ENCODE results near the gene DPYD. TPM values are rescaled to one million over a fixed set of nuclear protein-coding genes. Genes with fewer than 3 reads are reported as not detected.

Gene DPYD
- total and polyA plus RNA-seq, 4 donors = 17.7 to 99.3 (median 74.4) TPM

GRCh38 chr1:97508653-97509218, 412.1 kb downstream of the DPYD start:
- ATAC-seq (ENCODE audit: insufficient read depth, low FRiP score) (no peak), DNase-seq (no peak)
- TF ChIP-seq CTCF (IDR thresholded peaks at IDR 0.05; ENCODE audit: control extremely low read depth, extremely low read depth) = no peak
- 93% methylated on average over 7 of the region's 7 CpGs for WGBS, 2 donors
- peaks cover 0 to 5% (median 3%) of the 10 kb centered on the region in 4 donors for H3K36me3 ChIP-seq (ENCODE audit: control insufficient read depth in 4 of 4, insufficient read depth in 4 of 4, low read length in 4 of 4)
- no peaks in the 10 kb centered on the region for H3K27me3 ChIP-seq (ENCODE audit: control insufficient read depth in 3 of 3, insufficient read depth in 3 of 3, low read length in 2 of 3)
- peaks cover 0 to 6% (median 0%) of the 10 kb centered on the region in 5 donors for H3K4me1 ChIP-seq (ENCODE audit: control insufficient read depth in 5 of 5, insufficient read depth in 5 of 5, low read length in 5 of 5)
- no peaks in the 10 kb centered on the region for H3K9me3 ChIP-seq (ENCODE audit: control insufficient read depth in 4 of 4, insufficient read depth in 3 of 4, low read length in 3 of 4)
- H3K9ac ChIP-seq (ENCODE audit: insufficient read depth in 1 of 2, low read length in 2 of 2) = no peak overlapping the region
- no peak overlapping the region for H3K4me3 ChIP-seq
- peak overlapping the region in 1 of 2 donors; percentile 85 for H3K27ac ChIP-seq (ENCODE audit: low read depth in 1 of 2, low read length in 1 of 2)

DNA sequence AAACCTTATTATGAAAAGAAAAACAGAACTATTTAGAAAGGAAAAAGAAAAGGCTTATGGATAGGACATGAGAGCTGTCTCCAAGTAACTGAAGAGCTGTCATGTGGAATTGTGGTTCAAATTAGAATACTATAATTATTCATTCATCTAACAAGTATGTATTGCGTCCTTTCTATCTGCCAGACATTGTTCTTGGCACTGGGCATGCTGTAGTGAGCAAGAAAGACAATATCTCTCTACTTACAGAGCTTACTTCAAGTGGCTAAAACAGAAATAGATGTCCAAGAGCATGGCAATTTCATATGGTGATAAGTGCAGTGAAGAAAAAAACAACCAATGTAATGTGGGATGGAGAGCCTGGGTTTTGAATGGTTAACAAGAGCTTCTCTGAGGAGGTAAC, 413.0 kb downstream of the DPYD start:
- Histone ChIP-seq H3K36me3 (ENCODE audit: control insufficient read depth in 4 of 4, insufficient read depth in 4 of 4, low read length in 4 of 4) (peaks cover 0 to 5% (median 3%) of the 10 kb centered on the region in 4 donors), H3K27me3 (ENCODE audit: control insufficient read depth in 3 of 3, insufficient read depth in 3 of 3, low read length in 2 of 3) (no peaks in the 10 kb centered on the region), H3K4me1 (ENCODE audit: control insufficient read depth in 5 of 5, insufficient read depth in 5 of 5, low read length in 5 of 5) (peaks cover 0 to 6% (median 0%) of the 10 kb centered on the region in 5 donors), H3K9ac (ENCODE audit: insufficient read depth in 1 of 2, low read length in 2 of 2) (no peak overlapping the region), H3K9me3 (ENCODE audit: control insufficient read depth in 4 of 4, insufficient read depth in 3 of 4, low read length in 3 of 4) (no peaks in the 10 kb centered on the region), H3K4me3 (no peak overlapping the region), H3K27ac (ENCODE audit: low read depth in 1 of 2, low read length in 1 of 2) (peak overlapping the region in 1 of 2 donors; percentile 77)
- 92 to 97% methylated on average over 1 of the region's 1 CpG for WGBS, 2 donors
- DNase-seq (no peak), ATAC-seq (ENCODE audit: insufficient read depth, low FRiP score) (no peak)
- TF ChIP-seq CTCF (IDR thresholded peaks at IDR 0.05; ENCODE audit: control extremely low read depth, extremely low read depth) = no peak

GRCh38 chr1:97506368-97506767, 414.5 kb downstream of the DPYD start:
- H3K36me3 ChIP-seq (ENCODE audit: control insufficient read depth in 4 of 4, insufficient read depth in 4 of 4, low read length in 4 of 4) = peaks cover 0 to 6% (median 3%) of the 10 kb centered on the region in 4 donors
- no peak for TF ChIP-seq CTCF (IDR thresholded peaks at IDR 0.05; ENCODE audit: control extremely low read depth, extremely low read depth)
- 92% methylated on average over 1 of the region's 1 CpG for WGBS, 2 donors
- H3K4me1 ChIP-seq (ENCODE audit: control insufficient read depth in 5 of 5, insufficient read depth in 5 of 5, low read length in 5 of 5) = peaks cover 0 to 9% (median 3%) of the 10 kb centered on the region in 5 donors
- no peak overlapping the region for H3K27ac ChIP-seq (ENCODE audit: low read depth in 1 of 2, low read length in 1 of 2)
- H3K27me3 ChIP-seq (ENCODE audit: control insufficient read depth in 3 of 3, insufficient read depth in 3 of 3, low read length in 2 of 3) = no peaks in the 10 kb centered on the region
- H3K9ac ChIP-seq (ENCODE audit: insufficient read depth in 1 of 2, low read length in 2 of 2) = no peak overlapping the region
- DNase-seq (no peak), ATAC-seq (ENCODE audit: insufficient read depth, low FRiP score) (no peak)
- H3K4me3 ChIP-seq = no peak overlapping the region
- no peaks in the 10 kb centered on the region for H3K9me3 ChIP-seq (ENCODE audit: control insufficient read depth in 4 of 4, insufficient read depth in 3 of 4, low read length in 3 of 4)

GRCh38 chr1:97505816-97506215, 415.0 kb downstream of the DPYD start:
- Histone ChIP-seq H3K4me3 (no peak overlapping the region), H3K9ac (ENCODE audit: insufficient read depth in 1 of 2, low read length in 2 of 2) (no peak overlapping the region), H3K36me3 (ENCODE audit: control insufficient read depth in 4 of 4, insufficient read depth in 4 of 4, low read length in 4 of 4) (peaks cover 0 to 6% (median 3%) of the 10 kb centered on the region in 4 donors), H3K27ac (ENCODE audit: low read depth in 1 of 2, low read length in 1 of 2) (no peak overlapping the region), H3K27me3 (ENCODE audit: control insufficient read depth in 3 of 3, insufficient read depth in 3 of 3, low read length in 2 of 3) (no peaks in the 10 kb centered on the region), H3K4me1 (ENCODE audit: control insufficient read depth in 5 of 5, insufficient read depth in 5 of 5, low read length in 5 of 5) (peaks cover 0 to 14% (median 3%) of the 10 kb centered on the region in 5 donors), H3K9me3 (ENCODE audit: control insufficient read depth in 4 of 4, insufficient read depth in 3 of 4, low read length in 3 of 4) (no peaks in the 10 kb centered on the region)
- TF ChIP-seq CTCF (IDR thresholded peaks at IDR 0.05; ENCODE audit: control extremely low read depth, extremely low read depth) = no peak
- WGBS, 2 donors = 95 to 99% methylated on average over 1 of the region's 1 CpG
- ATAC-seq (ENCODE audit: insufficient read depth, low FRiP score) (no peak), DNase-seq (no peak)

All from lung (tissue), 12 donors.